GM19238 (cell line): Measurements from ENCODE around the gene ATG9A.
"Not testable (repeated sequence)": the region's sequence is repeated elsewhere in the genome, so short reads cannot be mapped to it uniquely, and the experiment has no call there.

Experiments
- DNase-seq: peaks from one replicate; pipeline ENCODE4 v3.0.0; 2011; ENCODE audit warnings: low spot score; ENCODE audit not compliant: insufficient read length

Gene ATG9A

GRCh38 chr2:219229305-219230058 lies at the start of gene ATG9A, which contains the start of gene ANKZF1:
ATG9A (minus strand) TSS chr2:219229636; CDS start chr2:219228024, 1,612 bp downstream.
ANKZF1 (plus strand) TSS chr2:219229806; CDS start chr2:219230258, 452 bp downstream.
- peak; percentile 100 for DNase-seq

- no peak for DNase-seq
Measured at GRCh38 chr2:219278655-219279150, 49.3 kb upstream of the ATG9A start.

GRCh38 chr2:219277703-219278654 lies 48.5 kb upstream of the ATG9A start:
- peak; percentile 69 for DNase-seq

- no peak for DNase-seq
Measured at GRCh38 chr2:219274361-219274921, 45.0 kb upstream of the ATG9A start.

GRCh38 chr2:219273937-219274336 lies 44.5 kb upstream of the ATG9A start:
- no peak for DNase-seq

- DNase-seq, result no peak
Measured at GRCh38 chr2:219272995-219273394, 43.6 kb upstream of the ATG9A start.

GRCh38 chr2:219272356-219272755 lies 42.9 kb upstream of the ATG9A start:
- DNase-seq, result no peak

GRCh38 chr2:219271021-219271420 lies 41.6 kb upstream of the ATG9A start:
- DNase-seq, result no peak

GRCh38 chr2:219270055-219270372 lies 40.6 kb upstream of the ATG9A start:
- no peak for DNase-seq

- no peak for DNase-seq
Measured at GRCh38 chr2:219269362-219270054, 40.1 kb upstream of the ATG9A start.

GRCh38 chr2:219268294-219268693 lies 38.9 kb upstream of the ATG9A start:
- no peak for DNase-seq

GRCh38 chr2:219266886-219267285 lies 37.5 kb upstream of the ATG9A start:
- DNase-seq, result no peak

GRCh38 chr2:219266232-219266631 lies 36.8 kb upstream of the ATG9A start:
- no peak for DNase-seq

GRCh38 chr2:219261024-219261855 lies 31.8 kb upstream of the ATG9A start:
- DNase-seq, result no peak

- not testable (repeated sequence) for DNase-seq
Measured at GRCh38 chr2:219258942-219259341, 29.5 kb upstream of the ATG9A start.

GRCh38 chr2:219254590-219255201 lies 25.3 kb upstream of the ATG9A start:
- DNase-seq, result no peak

- peak; percentile 96 for DNase-seq
Measured at GRCh38 chr2:219253753-219254589, 24.5 kb upstream of the ATG9A start, which contains the start of gene TUBA4A. TUBA4A (minus strand) TSS chr2:219253918; CDS start chr2:219253858, 60 bp downstream.

- peak; percentile 57 for DNase-seq
Measured at GRCh38 chr2:219252900-219253752, 23.7 kb upstream of the ATG9A start, which contains the start of gene TUBA4B. TUBA4B (plus strand) TSS chr2:219253243; CDS start chr2:219253408, 165 bp downstream.
